NCI-H2029 (cell line): Measurements from ENCODE around the gene STPG2.

Experiments used
- DNase-seq: peaks from one replicate; lab custom pipeline; 2025; lab: John Stamatoyannopoulos, UW

Gene STPG2

DNA sequence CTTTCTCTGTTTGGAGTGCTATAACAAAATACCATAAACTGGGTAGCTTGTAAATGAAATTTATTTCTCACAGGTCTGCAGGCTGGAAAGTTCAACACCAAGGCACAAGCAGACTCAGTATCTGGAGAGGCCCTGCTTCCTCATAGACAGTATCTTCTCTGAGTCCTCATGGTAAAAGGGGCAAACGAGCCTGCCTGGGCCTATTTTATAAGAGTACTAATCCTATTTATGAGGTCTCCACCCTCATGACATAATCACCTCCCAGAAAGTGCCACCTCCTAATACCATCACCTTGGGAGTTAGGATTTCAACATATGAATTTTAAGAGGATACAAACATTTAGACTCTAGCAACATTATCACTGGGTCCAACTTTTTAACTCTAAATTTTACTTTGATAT, 200.3 kb downstream of the STPG2 start:
- DNase-seq = no peak

DNA sequence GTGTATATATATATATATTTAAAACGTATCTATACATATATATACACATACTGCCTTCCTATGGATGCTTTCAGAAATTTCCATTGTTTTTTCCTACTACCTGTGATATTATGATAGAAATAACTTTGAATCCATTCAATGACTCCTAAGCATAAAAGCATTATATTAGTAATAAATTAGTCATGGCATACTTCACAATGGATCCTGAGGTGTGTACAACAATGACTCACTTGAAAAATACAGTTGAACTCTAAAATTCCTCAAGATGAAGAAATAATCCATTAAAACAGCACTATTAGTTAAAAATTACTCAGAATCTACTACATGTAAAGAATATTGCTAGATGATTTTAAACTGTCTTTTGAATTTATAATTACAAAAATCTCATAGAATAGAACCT, 201.1 kb downstream of the STPG2 start:
- no peak for DNase-seq

DNA sequence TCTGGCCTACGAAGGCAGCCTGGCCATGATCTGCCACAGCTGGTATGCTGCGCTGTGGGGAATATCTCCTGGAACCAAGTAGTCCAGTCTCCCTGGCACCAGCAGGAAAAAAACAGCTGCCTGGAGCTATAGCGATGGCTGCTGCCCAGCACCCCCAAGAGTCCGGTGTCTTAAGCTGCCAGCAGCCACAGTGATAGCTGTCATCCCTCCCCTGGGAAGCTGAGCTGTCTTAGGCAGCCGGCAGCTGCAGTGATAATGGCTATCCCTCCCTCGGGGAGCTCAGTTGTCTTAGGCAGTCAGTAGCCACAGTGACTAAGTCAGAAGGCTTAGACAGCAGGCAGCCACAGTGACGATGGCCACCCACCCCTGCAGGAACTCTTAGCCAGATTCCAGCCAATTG, 205.1 kb downstream of the STPG2 start:
- no peak for DNase-seq

DNA sequence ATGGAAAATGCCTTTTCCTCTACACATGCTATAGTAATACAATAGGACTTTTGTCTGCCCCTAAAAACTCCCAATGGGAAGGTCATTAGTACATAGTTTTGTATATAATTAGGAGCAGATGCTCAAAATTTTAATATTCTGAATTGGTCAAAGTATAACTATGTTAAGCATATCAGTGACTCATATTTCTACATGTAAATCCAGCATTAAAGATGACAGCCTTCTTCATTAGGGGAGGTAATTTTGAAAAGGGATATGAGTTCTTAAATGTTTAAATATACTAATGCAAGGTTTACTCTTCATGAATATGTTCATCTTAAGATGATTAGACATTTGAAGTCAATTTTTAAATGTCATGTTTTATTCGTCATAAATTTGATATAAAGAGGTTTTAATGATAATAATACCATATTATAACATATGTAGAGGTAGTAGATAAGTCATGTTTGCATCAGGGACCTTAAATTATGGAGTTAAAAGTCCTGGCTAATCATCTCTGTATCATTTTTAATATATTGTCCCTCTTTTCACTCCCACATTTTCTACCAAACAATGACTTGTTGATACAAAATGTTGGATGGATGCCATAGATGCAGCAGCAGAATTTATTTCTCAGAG, 218.8 kb downstream of the STPG2 start:
- no peak for DNase-seq

DNA sequence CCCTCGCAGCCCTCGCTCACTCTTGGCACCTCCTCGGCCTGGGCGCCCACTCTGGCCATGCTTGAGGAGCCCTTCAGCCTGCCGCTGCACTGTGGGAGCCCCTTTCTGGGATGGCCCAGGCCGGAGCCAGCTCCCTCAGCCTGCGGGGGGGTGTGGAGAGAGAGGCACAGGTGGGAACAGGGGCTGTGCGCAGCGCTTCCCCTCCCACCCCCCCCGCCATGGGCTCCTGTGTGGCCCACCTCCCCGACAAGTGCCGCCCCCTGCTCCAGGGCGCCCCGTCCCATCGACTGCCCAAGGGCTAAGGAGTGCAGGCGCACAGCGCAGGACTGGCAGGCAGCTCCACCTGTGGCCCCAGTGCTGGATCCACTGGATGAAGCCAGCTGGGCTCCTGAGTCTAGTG, 220.2 kb downstream of the STPG2 start:
- DNase-seq = no peak

DNA sequence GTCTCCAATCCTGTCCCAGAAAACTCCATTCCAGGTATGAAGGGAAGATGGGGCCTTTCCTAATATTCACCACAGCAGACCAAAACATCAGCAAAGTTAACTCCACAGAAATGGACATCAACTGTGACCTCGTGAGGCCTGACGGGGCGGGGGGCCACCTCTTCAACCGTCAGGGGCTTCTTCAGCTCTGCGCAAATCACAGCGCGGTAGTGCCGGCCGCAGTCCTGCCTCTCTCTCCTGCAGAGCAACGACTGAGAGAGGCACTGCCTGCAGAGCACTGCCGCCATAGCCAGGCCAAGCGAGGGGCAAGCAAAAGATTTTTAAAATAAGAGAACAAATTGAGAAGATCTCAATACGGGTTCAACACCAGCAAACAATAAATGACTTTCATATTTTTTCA, 226.2 kb downstream of the STPG2 start:
- DNase-seq = no peak

DNA sequence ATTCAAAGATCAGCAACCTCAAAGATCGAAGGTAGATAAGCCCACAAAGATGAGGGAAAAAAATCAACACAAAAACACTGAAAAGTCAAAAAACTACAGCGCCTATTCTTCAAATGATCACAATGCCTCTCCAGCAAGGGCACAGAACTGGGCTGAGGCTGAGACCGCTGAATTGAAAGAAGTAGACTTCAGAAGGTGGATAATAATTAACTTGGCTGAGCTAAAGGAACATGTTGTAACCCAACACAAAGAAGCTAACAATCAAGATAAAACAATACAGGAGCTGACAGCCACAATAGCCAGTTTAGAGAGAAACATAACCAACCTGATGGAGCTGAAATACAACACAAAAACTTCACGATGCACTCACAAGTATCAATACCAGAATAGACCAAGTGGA, 231.1 kb downstream of the STPG2 start:
- no peak for DNase-seq

DNA sequence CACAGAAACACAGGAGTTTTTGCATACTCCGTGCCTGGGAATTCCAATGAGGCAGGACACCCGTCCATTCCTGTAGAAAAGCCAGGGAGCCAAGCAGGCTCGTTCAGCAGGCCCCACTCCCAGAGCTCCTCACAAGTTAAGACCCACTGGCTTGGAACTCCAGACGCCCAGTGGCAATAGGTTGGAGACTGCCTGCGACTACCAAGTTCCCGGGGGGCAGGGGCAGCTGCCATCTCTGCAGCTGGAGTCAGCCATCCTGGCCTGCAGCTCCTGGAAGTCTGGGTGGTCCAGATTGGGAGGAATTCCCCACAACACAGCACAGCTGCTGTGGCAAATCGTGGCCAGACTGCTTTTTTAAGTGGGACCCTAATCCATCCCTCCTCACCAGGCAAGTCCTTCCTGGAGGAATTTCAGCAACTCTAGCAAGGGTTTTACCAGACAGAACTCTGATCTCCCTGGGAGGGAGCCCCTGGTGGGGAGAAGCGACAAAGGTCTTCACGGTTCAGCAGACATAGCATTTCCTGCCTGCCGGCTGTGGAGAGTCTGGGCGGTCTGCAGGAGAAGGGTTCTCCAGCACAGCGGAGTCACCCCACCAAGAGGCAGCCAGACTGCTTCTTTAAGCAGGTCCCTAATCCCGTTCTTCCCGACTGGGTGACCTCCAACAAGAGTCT, 231.9 kb downstream of the STPG2 start:
- no peak for DNase-seq

DNA sequence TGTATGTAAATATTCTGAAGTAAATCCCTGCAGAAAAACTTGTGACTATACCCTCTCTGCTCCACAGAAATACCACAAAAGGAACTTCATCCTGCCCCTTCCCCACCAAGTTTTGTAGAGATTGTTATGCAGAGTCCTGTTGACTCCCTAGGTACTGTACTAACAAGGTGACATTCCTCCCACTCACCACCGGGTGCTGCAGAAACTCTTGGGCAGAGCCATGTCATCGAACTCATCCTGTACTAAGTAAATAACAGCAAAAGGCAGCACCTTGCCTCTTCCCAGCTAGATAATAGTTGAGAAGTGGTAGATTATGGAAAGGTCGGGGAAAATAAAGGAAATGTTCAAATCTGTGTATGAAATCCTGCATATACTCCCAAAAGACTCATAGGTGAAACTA, 233.3 kb downstream of the STPG2 start:
- DNase-seq = peak; percentile 1

DNA sequence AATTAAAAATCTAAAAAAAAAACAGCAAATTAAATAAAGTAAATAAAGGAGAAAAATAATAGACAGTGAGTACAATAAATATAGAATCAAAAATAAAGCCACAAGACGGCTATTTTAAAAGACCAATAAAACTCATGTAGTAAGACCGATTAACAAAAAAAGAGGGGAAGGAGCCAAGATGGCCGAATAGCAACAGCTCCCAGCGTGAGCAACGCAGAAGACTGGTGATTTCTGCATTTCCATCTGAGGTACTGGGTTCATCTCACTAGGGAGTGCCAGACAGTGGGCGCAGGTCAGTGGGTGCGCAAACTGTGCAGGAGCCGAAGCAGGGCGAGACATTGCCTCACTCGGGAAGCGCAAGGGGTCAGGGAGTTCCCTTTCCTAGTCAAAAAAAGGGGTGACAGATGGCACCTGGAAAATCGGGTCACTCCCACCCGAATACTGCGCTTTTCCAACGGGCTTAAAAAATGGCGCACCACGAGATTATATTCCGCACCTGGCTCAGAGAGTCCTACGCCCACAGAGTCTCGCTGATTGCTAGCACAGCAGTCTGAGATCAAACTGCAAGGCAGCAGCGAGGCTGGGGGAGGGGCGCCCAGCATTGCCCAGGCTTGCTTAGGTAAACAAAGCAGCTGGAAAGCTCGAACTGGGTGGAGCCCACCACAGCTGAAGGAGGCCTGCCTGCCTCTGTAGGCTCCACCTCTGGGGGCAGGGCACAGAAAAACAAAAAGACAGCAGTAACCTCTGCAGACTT, 239.7 kb downstream of the STPG2 start:
- DNase-seq = peak; percentile 1

DNA sequence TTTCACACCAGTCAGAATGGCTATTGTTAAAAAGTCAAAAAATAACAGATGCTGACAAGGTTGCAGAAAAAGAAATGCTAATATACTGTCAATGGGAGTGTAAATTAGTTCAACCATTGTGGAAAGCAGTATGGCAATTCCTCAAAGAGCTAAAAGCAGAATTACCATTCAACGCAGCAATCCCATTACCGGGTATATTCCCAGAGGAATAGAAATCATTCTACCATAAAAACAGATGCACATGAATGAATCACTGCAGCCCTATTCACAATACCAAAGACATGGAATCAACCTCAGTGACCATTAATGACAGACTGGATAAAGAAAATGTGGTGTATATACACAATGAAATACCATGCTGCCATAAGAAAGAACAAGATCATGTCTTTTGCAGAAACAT, 243.0 kb downstream of the STPG2 start:
- no peak for DNase-seq

DNA sequence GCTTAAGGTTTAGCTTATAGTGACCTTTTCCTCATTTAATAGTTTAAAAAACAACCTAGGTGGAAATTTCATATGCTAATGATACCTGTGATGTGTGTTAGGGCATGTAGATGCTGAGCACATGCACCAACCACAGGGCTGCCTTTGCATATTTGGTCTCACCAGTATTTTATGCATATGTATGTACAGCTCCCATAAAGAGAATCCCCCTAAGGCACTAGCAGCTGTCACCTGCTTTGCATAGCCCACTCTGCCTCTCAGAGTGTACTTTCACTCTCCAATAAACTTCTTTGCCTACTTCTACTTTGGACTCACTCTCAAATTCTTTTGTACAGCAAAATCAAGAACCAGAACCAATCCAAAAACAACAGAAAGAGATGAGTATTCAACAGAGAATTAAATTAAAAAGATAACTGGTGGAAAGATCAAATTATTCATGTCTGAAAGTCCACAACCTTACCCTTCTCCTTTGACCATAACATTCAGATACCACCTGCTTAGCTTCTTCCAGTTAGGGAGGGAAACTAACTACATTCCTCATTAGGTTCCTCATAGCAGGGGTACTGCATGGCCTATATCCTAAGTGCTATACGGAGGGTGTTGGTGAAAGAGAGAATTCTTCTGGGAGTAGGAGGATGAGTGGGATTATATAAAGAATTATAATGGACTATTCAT, 250.5 kb downstream of the STPG2 start:
- no peak for DNase-seq

DNA sequence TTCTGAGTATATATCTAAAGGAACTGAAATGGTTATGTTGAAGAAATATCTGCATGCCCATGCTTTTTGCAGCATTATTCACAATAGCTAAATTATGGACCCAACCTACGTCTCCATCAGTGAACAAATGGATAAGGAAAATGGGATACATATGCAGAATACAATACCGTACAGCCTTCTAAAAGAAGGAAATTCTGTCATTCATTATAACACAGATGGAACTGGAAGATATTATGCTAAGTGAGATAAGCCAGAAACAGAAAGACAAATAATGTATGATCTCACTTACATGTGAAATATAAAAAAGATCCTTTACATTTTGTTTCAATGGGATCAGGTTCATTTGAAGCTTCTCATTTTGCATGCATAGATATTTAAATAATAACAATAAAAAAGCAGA, 263.3 kb downstream of the STPG2 start:
- DNase-seq = no peak

DNA sequence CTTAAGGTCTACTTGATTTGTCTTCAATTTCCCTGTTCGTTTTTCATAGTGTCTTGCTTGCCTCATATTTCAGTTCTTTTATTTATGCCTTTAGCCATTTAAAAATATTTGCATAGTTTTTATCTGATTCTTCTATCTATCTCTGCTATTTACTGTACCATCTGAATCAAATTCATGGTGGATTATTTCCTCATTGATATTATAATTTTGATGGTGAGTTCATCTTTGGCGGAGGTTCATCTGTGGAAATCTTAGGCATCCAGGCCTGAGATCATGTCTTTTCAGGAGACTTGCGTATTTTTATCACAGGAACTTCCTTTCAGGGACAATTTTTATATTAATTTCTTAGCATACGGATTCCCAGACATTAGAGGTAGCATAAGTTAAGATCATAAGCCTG, 275.2 kb downstream of the STPG2 start:
- DNase-seq = no peak

DNA sequence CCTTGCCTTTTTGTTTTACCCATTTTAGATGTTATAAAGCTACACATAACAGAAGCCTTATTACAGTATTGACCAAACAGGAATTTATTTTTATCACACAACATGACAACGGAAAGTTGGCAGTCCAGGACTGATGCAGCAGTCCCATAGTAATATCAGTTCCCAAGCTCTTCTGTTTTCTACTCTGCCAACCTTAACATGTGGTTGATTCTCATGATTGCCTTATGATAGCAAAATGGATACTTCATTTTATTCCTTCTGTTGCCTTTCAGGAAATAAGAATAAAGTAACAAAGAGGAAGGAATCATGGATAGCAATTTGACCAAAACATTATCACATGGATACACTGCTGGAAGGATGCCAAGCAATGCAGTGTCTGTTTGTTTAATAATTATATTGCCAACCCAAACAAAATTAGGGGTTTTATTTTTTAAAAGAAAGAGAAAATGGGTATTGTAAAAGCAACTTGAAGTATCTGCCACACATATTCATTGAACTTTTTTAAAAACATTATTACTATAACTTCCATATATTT, 275.7 kb downstream of the STPG2 start:
- DNase-seq = peak; percentile 26

DNA sequence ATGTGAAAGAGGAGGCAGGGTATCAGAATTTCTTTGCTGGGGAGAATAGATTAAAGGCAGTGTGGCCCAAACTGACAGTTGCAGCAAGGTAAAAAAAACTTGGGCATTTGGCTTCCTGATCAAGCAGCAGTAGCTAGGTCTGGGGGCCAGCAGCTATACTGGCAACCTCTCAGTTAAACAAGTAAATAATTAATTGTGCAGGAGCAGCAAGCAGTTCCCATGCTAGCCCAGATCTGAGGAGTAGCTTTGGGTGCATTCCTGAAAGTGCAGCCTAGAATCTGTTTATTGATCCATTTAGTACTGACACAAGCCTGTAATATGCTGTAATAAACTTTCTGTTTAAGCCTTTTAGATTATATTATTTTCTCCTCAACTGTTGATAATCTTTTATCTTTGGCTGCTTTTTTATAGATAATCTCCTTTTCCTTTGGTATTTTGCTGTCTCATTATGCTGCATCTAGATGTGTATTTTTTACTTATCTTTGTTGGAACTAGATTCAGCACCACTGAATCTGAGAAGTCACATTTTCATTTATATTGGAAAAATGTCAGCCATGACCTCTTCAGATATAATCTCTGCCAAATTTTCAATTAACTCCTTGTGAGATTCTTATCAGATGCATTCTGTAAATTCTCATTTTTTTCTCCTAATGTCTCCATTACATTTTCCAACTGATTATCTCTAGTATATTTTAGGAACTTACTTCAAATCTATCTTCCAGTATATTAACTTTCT, 276.3 kb downstream of the STPG2 start:
- DNase-seq = no peak

DNA sequence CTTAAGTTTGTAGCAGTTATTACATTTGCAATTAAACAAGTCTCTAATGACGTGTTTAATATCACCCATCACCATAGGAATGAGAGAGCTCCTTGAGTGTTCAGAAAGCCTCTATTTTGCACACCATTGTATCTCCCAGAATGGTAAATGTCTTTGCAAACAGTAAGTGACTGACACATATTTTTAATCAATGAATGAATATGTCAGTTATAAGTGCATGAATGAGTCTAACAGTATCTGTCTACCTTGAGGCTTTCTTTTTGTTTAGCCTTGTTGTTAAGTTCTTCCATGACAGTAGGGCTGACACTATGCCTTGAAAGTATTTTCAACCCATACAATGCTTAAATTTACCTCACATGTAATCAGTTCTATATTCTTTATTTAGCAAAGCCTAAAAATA, 292.2 kb downstream of the STPG2 start:
- DNase-seq = no peak

DNA sequence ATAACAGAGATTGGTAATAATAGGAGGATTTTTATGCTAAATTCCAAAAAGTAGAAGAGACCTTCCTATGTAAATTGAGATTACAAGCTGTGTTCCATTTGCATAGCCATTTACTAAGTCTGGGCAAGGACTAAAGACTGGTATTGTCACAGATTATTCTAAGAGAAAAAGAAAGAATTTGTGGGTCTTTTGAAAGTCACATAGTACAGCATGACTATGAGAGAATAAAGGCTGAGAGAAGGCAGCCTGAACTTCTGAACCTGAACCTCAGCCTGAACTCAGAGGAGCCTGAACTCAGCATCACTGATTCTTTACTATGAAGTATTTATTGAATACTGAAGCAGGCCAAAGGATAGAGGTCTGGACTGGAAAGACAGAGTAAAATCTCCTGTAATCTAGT, 297.5 kb downstream of the STPG2 start:
- DNase-seq = no peak

DNA sequence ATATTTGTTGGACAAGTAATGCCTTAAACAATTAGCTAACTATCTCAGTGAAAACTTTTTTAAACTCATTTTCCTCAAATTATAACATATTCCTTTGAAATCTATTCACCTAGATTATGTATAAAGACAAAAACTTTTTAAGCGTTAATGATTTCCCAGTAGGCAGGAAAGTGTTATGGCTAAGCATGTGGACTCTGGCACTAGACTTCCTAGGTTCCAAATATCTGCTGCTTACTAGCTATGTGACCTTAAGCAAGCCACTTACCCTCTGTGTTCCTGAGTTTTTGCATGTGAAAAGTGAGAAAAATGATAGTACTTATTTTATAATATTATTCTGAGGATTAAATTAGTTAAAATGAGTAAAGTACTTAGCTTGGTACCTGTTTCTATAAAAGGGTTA, 301.8 kb downstream of the STPG2 start:
- no peak for DNase-seq

DNA sequence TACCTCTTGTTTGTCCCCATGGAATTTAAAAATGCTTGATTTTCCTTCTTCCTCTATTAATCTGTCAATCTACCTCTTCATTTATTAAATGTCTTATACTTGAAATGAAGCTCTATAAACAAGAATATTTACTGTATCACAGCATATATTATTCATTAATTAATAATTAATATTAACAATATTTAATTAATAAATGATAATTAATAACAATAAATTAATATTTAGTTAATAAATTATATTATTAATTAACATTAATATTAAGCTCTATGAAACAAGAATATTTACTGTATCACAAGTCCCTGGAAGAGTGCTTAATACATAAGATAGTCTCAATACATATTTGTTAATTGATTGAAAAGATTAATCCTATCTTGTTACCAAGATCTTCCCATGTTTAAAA, 306.6 kb downstream of the STPG2 start:
- no peak for DNase-seq

DNA sequence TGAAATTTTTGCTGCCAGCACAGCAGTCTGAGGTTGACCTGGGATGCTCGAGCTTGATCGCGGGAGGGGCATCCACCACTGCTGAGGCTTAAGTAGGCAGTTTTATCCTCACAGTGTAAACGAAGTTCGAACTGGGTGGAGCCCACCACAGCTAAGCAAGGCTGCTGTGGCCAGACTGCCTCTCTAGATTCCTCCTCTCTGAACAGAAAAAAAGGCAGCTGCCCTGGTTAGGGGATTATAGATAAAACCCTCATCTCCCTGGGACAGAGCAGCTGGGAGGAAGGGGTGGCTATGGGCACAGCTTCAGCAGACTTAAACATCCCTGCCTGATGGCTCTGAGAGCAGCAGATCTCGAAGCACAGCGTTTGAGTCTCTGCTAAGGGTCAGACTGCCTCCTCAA, 314.6 kb downstream of the STPG2 start:
- no peak for DNase-seq

DNA sequence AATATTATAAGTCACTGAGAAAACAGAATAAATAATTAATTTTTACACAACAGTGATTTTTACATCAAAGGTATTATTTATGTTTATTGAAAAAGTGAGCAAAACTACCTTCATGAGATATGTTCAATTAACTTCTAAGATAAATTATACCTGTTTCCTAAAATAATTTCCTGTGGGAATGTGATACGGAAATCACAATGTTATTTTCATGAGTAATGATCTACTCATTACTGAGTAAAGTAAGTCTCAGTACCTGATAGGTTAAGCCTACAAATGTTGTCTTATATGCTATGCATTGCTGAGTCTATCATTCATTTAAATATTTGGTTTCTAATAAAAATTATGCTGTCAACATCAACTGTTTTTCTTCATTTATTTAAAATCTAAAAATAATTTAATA, 324.0 kb downstream of the STPG2 start:
- no peak for DNase-seq
